Fibroblast of pulmonary artery (primary cell): ENCODE measurements around the gene FXYD3.
"Not testable (repeated sequence)": the region's sequence is repeated elsewhere in the genome, so short reads cannot be mapped to it uniquely, and the experiment has no call there.

Experiments
- DNase-seq: peaks from one replicate; pipeline ENCODE4 v3.0.0-alpha.2; 2010; ENCODE audit warnings: low read depth
- H3K4me3 ChIP-seq: replicated peaks from 2 replicates; pipeline ENCODE4 v1.5.1; 2011; ENCODE audit warnings: low read depth, mild to moderate bottlenecking, control low read depth, low read length, moderate library complexity
- TF ChIP-seq, protein P1 (sequence below): IDR thresholded peaks from 2 replicates; pipeline ENCODE4 v1.5.1; 2011; ENCODE audit warnings: mild to moderate bottlenecking, control low read depth, low read length, inconsistent platforms; ENCODE audit errors: missing control alignments

Gene FXYD3

DNA sequence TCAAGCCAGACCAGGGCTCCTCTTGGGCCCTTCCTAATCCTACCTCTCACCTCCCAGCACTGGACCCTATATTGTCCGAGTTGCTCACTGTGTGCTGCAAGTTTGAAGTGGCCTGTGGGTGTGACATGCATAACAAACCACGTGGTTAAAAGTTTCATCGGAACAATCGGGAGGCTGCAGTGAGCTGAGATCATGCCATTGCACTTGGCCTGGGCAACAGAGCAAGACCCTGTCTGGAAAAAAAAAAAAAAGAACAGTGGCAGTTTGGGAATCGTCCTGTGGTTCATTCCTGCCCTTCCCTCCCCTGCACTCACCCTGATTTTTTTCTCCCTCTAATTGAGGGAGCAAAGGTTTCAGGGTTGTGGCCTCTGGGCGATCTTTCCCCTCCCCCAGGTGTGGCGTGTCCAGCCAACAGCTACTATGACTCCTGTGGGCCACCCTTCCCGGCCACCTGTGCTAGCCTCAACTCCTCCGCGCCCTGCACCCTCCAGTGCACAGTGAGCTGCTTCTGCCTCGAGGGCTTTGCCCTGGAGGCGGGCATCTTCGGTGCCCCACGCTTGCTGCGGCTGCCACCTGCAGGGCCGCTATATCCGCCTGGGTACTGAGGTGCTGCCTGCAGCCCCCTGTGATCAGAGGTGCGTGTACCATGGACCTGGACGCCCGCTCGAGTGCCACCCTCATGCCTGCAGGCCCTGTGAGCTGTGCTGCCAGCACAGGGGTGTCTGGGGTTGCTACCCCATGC lies 16.3 kb upstream of the FXYD3 start:
- TF ChIP-seq, protein P1, sequence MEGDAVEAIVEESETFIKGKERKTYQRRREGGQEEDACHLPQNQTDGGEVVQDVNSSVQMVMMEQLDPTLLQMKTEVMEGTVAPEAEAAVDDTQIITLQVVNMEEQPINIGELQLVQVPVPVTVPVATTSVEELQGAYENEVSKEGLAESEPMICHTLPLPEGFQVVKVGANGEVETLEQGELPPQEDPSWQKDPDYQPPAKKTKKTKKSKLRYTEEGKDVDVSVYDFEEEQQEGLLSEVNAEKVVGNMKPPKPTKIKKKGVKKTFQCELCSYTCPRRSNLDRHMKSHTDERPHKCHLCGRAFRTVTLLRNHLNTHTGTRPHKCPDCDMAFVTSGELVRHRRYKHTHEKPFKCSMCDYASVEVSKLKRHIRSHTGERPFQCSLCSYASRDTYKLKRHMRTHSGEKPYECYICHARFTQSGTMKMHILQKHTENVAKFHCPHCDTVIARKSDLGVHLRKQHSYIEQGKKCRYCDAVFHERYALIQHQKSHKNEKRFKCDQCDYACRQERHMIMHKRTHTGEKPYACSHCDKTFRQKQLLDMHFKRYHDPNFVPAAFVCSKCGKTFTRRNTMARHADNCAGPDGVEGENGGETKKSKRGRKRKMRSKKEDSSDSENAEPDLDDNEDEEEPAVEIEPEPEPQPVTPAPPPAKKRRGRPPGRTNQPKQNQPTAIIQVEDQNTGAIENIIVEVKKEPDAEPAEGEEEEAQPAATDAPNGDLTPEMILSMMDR: no peak
- no peak for DNase-seq

DNA sequence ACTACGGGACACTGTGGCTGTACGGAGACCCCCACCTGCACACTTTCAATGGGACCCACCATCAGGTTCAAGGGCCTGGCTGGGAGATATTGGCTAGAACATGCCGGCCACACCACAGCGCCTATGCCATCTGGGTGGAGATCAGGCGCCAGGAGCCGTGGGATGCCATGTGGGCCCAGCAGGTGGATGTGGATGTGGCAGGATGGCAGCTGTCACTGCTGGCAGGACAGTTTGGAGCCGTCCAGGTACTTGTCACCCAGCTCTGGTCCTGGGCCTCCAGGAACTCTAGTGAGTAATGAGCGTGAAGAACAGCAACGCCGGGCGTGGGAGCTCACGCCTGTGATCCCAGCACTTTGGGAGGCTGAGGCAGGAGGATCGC lies 15.7 kb upstream of the FXYD3 start:
- no peak for DNase-seq
- TF ChIP-seq, protein P1: no peak
- no peak overlapping the region for H3K4me3 ChIP-seq

More for the DNA sequence above, 16.3 kb upstream of the FXYD3 start:
- no peak overlapping the region for H3K4me3 ChIP-seq

DNA sequence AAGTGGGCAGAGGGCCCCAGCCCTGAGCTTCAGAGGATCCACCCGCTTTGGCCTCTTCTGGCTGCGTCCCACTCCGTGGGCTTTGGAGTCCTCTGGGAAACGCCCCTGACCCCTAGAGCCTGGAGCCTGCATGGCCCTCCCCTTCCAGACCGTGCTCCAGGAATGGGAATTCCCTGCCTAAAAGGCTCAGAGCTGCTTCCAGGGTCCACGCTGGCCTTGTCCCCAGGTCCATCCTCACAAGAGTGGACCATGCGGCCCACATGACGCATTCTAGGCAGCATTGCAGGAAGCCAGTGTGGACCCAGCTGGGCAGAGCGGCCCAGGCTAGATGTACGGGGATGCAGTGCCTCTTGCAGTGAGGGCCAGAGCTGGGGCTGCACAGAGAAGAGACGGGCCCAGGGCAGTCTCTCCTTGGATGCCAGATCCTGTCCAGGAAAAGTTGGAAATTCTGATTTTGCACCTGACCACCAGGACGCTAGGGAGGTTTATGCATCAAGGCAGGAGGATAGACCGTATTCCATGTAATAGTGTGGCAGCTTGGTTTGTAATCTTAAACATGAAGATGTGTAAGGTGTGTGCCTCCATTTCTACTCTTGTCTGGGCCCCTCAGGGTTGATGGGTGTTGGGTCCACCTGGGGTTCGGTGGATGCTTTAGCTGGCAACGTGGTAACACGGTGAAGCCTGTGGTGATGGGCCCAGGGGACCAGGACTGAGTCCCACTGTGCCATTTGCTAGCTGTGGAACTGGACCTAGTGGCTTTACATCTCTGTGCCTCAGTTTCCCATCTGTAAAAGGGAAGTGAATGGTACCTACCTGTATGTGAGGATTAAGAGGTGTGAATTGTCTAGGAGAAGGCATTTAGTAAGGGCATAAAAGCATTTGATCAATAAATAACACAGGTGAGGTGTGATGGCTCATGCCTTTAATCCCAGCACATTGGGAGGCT lies 14.8 kb upstream of the FXYD3 start:
- TF ChIP-seq, protein P1: no peak
- no peak overlapping the region for H3K4me3 ChIP-seq
- DNase-seq: no peak

DNA sequence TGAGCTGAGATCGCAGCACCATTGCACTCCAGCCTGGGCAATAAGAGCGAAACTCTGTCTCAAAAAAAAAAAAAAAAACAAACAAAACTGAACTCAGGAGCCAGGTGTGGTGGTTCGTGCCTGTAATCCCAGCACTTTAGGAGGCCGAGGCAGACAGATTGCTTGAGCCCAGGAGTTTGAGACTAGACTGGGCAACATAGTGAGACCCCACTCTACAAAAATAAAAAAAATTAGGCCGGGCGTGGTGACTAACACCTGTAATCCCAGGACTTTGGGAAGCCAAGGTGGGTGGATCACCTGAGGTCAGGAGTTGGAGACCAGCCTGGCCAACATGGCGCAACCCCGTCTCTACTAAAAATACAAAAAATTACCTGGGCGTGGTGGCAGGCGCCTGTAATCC lies 13.7 kb upstream of the FXYD3 start:
- DNase-seq, H3K4me3 ChIP-seq: not testable (repeated sequence)

DNA sequence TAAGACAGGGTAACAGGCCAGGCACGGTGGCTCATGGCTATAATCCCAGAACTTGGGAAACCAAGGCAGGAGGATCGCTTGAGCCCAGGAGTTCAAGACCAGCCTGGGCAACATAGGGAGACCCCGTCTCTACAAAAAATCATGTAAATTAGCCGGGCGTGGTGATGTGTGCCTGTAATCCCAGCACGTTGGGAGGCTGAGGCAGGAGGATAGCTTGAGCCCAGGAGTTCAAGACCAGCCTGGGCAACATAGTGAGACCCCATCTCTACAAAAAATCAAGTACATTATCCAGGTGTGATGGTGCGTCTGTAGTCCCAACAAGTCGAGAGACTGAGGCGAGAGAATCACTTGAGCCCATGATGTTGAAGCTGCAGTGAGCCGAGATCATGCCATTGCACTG lies 12.0 kb upstream of the FXYD3 start:
- not testable (repeated sequence) for H3K4me3 ChIP-seq, DNase-seq

DNA sequence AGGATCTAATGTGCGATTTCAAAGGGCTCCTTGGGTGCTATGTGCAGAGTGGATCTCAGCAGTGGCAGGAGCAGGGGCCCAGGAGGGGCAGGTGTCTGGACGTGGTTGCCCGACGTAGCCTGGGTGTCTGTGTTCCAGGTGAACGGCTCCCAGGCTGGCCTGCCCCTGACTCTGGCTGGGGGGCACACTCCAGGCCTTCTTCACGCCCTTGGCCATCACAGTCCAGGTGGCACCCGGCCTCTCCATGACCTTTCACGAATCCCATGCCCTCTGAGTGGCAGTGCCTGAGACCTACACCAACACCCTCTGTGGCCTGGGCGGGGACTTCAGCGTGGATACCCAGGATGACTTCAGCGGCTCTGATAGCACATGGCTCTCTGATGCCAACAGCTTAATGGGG lies 11.3 kb upstream of the FXYD3 start:
- DNase-seq: no peak
- TF ChIP-seq, protein P1: no peak
- H3K4me3 ChIP-seq: no peak overlapping the region

DNA sequence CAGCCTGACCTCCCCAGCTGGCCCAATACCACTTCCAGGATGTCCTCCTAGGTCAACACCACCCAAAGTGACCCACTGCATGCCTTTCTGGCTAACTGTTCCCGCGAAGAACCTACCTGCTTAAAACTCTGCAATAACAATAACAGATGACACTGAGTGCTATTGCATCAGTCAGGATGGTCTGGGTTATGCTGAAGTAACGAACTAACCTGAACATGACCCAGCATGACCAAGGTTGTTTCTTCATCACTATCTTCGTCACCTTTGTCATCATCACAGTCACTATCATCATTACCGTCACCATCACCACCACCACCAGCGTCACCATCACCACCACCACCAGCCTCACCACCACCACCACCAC lies 10.6 kb upstream of the FXYD3 start:
- no peak overlapping the region for H3K4me3 ChIP-seq
- DNase-seq: no peak
- TF ChIP-seq, protein P1: no peak
